SK-N-SH treated with all-trans-retinoic acid at 6 μM for 48 hours (cell line): ENCODE results near the gene IL7R.

Experiments used
- ATAC-seq: fragments of 200-7000 bp; cut with Tn5 transposase; 3 replicates; pipeline ENCODE4 v1.9.1; 2020; ENCODE audit warnings: mild to moderate bottlenecking, moderate library complexity
- BACH2 ChIP-seq: fragments of 250-450 bp; sonication (Bioruptor Pico); IDR thresholded peaks from 2 replicates; pipeline ENCODE4 v1.9.0; 2021; ENCODE audit warnings: mild to moderate bottlenecking, borderline replicate concordance
- CREB5 ChIP-seq: fragments of 250-450 bp; sonication (Bioruptor Pico); IDR thresholded peaks from 2 replicates; pipeline ENCODE4 v1.5.1; 2020; ENCODE audit warnings: low read depth, mild to moderate bottlenecking, moderate library complexity
- CSDC2 ChIP-seq: fragments of 250-450 bp; sonication (Bioruptor Pico); IDR thresholded peaks from 2 replicates; pipeline ENCODE4 v1.5.0; 2020; ENCODE audit warnings: mild to moderate bottlenecking, moderate library complexity
- ESRRG ChIP-seq: fragments of 250-450 bp; sonication (Bioruptor Pico); IDR thresholded peaks from 2 replicates; pipeline ENCODE4 v1.6.1; 2021; ENCODE audit warnings: mild to moderate bottlenecking
- GLIS3 ChIP-seq: fragments of 250-450 bp; sonication (Bioruptor Pico); IDR thresholded peaks from 2 replicates; pipeline ENCODE4 v1.5.0; 2020; ENCODE audit warnings: mild to moderate bottlenecking, moderate library complexity
- ISL1 ChIP-seq: fragments of 250-450 bp; sonication (Bioruptor Pico); IDR thresholded peaks from 2 replicates; pipeline ENCODE4 v2.1.2; 2022; ENCODE audit warnings: mild to moderate bottlenecking, moderate library complexity
- OSR1 ChIP-seq: fragments of 250-450 bp; sonication (Bioruptor Pico); IDR thresholded peaks from 2 replicates; pipeline ENCODE4 v1.8.0; 2022; ENCODE audit warnings: moderate library complexity, mild to moderate bottlenecking, inconsistent platforms
- PATZ1 ChIP-seq: fragments of 250-450 bp; sonication (Bioruptor Pico); IDR thresholded peaks from 2 replicates; pipeline ENCODE4 v1.8.0; 2020; ENCODE audit warnings: mild to moderate bottlenecking, moderate library complexity, borderline replicate concordance
- POU6F1 ChIP-seq: fragments of 250-450 bp; sonication (Bioruptor Pico); IDR thresholded peaks from 2 replicates; pipeline ENCODE4 v1.8.0; 2021; ENCODE audit warnings: low read depth, mild to moderate bottlenecking, moderate library complexity, borderline replicate concordance
- PPARA ChIP-seq: fragments of 250-450 bp; sonication (Bioruptor Pico); IDR thresholded peaks from 2 replicates; pipeline ENCODE4 v1.5.0; 2020; ENCODE audit warnings: mild to moderate bottlenecking, borderline replicate concordance
- RARB ChIP-seq: fragments of 250-450 bp; sonication (Bioruptor Pico); IDR thresholded peaks from 2 replicates; pipeline ENCODE4 v1.8.0; 2021; ENCODE audit warnings: mild to moderate bottlenecking, moderate library complexity
- SNAI2 ChIP-seq: fragments of 250-450 bp; sonication (Bioruptor Pico); IDR thresholded peaks from 2 replicates; pipeline ENCODE4 v1.5.0; 2020; ENCODE audit warnings: mild to moderate bottlenecking, moderate library complexity
- TCF4 ChIP-seq: fragments of 250-450 bp; sonication (Bioruptor Pico); IDR thresholded peaks from 2 replicates; pipeline ENCODE4 v1.8.0; 2021; ENCODE audit warnings: mild to moderate bottlenecking, moderate library complexity, borderline replicate concordance
- TOX ChIP-seq: fragments of 250-450 bp; sonication (Bioruptor Pico); IDR thresholded peaks from 2 replicates; pipeline ENCODE4 v1.8.0; 2021; ENCODE audit warnings: mild to moderate bottlenecking, moderate library complexity, borderline replicate concordance
- ZC3H10 ChIP-seq: fragments of 250-450 bp; sonication (Bioruptor Pico); IDR thresholded peaks from 2 replicates; pipeline ENCODE4 v1.5.1; 2021; ENCODE audit warnings: mild to moderate bottlenecking, moderate library complexity
- ZFP3 ChIP-seq: fragments of 250-450 bp; sonication (Bioruptor Pico); IDR thresholded peaks from 2 replicates; pipeline ENCODE4 v1.5.0; 2020; ENCODE audit warnings: mild to moderate bottlenecking, moderate library complexity
- ZFP30 ChIP-seq: fragments of 450-650 bp; formaldehyde crosslinking; IDR thresholded peaks from 2 replicates; pipeline ENCODE4 v1.5.0; 2022; ENCODE audit warnings: mild to moderate bottlenecking, moderate library complexity
- ZNF565 ChIP-seq: fragments of 450-650 bp; formaldehyde crosslinking; conservative IDR thresholded peaks from 2 replicates; pipeline ENCODE4 v1.5.0; 2020; ENCODE audit warnings: low read depth, mild to moderate bottlenecking, moderate library complexity
- ZNF70 ChIP-seq: fragments of 450-650 bp; formaldehyde crosslinking; IDR thresholded peaks from 2 replicates; pipeline ENCODE4 v1.5.0; 2020; ENCODE audit warnings: mild to moderate bottlenecking, moderate library complexity
- ZNF8 ChIP-seq: fragments of 450-650 bp; formaldehyde crosslinking; IDR thresholded peaks from 2 replicates; pipeline ENCODE4 v1.5.0; 2020; ENCODE audit warnings: mild to moderate bottlenecking, moderate library complexity
- TF ChIP-seq, protein P1 (sequence below): fragments of 250-450 bp; sonication (Bioruptor Pico); IDR thresholded peaks from 2 replicates; pipeline ENCODE4 v1.5.1; 2021; ENCODE audit warnings: mild to moderate bottlenecking, moderate library complexity
- TF ChIP-seq, protein P2 (sequence below): fragments of 250-450 bp; sonication (Bioruptor Pico); IDR thresholded peaks from 2 replicates; pipeline ENCODE4 v1.5.0; 2020; ENCODE audit warnings: mild to moderate bottlenecking, moderate library complexity

The IL7R gene

DNA sequence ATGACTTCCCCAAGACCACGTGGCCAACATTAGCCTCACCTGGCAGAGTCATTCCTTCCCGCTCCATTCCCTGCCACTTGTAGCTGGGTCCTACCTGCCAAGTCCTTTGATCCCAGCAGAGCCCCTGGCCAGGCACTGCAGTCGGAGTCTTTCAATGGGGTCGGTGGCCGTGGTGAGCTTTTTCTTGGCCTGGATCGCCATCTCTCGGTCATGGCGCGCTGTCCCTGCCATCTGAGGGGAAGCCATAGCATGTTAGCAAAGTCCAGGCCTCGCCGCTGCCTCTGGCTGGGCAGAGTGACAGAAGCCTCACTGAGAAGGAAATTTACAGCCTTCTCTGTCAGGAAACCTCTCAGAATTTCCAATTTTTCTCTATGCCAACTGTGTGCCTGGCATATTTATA is 64.2 kb downstream of the IL7R start:
- TF ChIP-seq CSDC2 (CRISPR knock-in tag) (no peak), GLIS3 (no peak), BACH2 (CRISPR knock-in tag) (no peak), CREB5 (no peak), ZFP30 (CRISPR knock-in tag) (no peak), ZNF8 (no peak), PATZ1 (CRISPR knock-in tag) (no peak), ZFP3 (CRISPR knock-in tag) (no peak), ESRRG (no peak)
- ATAC-seq, result peak; percentile 21; the same call in 1 of the 3 replicates

- ATAC-seq, result no peak
Observed at GRCh38 chr5:35921930-35922329, 65.2 kb downstream of the IL7R start.

DNA sequence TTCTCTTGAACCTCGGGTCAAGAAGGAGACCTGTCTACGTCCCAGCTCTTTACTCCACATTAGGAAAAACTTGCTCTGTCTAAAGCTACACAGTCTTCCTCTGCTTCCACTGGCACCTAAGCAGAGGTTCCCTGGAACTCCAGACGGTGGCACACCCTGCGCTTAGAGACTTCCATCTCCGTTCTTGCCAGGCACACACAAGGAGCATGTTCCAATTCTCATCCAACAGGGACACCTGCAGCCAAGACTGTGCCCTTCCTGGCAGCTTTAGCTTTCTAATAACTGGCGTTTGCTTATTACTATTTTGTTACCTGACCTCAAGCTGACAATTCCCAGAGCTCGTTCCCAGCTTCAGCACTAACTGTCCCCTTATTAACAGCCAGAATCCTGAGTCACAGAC is 65.8 kb downstream of the IL7R start:
- no peak for ATAC-seq
- TF ChIP-seq OSR1 (CRISPR knock-in tag) (no peak), PPARA (no peak), ISL1 (no peak), CSDC2 (CRISPR knock-in tag) (no peak), ZFP3 (CRISPR knock-in tag) (no peak), BACH2 (CRISPR knock-in tag) (no peak), PATZ1 (CRISPR knock-in tag) (no peak), GLIS3 (no peak), ZNF565 (CRISPR knock-in tag) (no peak), ZNF70 (CRISPR knock-in tag) (no peak), TOX (CRISPR knock-in tag) (no peak), ZNF8 (no peak), ZFP30 (CRISPR knock-in tag) (no peak), TCF4 (CRISPR knock-in tag) (no peak), ESRRG (no peak)
- TF ChIP-seq, protein P1, sequence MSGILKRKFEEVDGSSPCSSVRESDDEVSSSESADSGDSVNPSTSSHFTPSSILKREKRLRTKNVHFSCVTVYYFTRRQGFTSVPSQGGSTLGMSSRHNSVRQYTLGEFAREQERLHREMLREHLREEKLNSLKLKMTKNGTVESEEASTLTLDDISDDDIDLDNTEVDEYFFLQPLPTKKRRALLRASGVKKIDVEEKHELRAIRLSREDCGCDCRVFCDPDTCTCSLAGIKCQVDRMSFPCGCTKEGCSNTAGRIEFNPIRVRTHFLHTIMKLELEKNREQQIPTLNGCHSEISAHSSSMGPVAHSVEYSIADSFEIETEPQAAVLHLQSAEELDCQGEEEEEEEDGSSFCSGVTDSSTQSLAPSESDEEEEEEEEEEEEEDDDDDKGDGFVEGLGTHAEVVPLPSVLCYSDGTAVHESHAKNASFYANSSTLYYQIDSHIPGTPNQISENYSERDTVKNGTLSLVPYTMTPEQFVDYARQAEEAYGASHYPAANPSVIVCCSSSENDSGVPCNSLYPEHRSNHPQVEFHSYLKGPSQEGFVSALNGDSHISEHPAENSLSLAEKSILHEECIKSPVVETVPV (CRISPR knock-in tag), result no peak

More at GRCh38 chr5:35921930-35922329, 65.2 kb downstream of the IL7R start:
- TF ChIP-seq SNAI2 (CRISPR knock-in tag), result no peak
- no peak for TF ChIP-seq ZNF8
- no peak for TF ChIP-seq POU6F1 (CRISPR knock-in tag)
- TF ChIP-seq ISL1, result no peak
- TF ChIP-seq BACH2 (CRISPR knock-in tag), result no peak
- TF ChIP-seq, protein P2, sequence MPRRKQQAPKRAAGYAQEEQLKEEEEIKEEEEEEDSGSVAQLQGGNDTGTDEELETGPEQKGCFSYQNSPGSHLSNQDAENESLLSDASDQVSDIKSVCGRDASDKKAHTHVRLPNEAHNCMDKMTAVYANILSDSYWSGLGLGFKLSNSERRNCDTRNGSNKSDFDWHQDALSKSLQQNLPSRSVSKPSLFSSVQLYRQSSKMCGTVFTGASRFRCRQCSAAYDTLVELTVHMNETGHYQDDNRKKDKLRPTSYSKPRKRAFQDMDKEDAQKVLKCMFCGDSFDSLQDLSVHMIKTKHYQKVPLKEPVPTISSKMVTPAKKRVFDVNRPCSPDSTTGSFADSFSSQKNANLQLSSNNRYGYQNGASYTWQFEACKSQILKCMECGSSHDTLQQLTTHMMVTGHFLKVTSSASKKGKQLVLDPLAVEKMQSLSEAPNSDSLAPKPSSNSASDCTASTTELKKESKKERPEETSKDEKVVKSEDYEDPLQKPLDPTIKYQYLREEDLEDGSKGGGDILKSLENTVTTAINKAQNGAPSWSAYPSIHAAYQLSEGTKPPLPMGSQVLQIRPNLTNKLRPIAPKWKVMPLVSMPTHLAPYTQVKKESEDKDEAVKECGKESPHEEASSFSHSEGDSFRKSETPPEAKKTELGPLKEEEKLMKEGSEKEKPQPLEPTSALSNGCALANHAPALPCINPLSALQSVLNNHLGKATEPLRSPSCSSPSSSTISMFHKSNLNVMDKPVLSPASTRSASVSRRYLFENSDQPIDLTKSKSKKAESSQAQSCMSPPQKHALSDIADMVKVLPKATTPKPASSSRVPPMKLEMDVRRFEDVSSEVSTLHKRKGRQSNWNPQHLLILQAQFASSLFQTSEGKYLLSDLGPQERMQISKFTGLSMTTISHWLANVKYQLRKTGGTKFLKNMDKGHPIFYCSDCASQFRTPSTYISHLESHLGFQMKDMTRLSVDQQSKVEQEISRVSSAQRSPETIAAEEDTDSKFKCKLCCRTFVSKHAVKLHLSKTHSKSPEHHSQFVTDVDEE (CRISPR knock-in tag), result no peak
- TF ChIP-seq, protein P1 (CRISPR knock-in tag), result no peak
- no peak for TF ChIP-seq ZC3H10 (CRISPR knock-in tag)
- TF ChIP-seq ZFP30 (CRISPR knock-in tag), result no peak
- TF ChIP-seq RARB, result no peak
- no peak for TF ChIP-seq ZNF565 (CRISPR knock-in tag)
